Measurements from ENCODE around the gene ARHGAP45.
"Not testable (repeated sequence)": the region's sequence is repeated elsewhere in the genome, so short reads cannot be mapped to it uniquely, and the experiment has no call there.

The ARHGAP45 gene

GRCh38 chr19:1066748-1067340, at the start of gene ARHGAP45:
ARHGAP45 (plus strand) TSS chr19:1067167; CDS start chr19:1067406, 239 bp downstream.
- DNase-seq: peak; percentile 66 to 75

GRCh38 chr19:1017906-1018305, 49.1 kb upstream of the ARHGAP45 start:
- no peak for DNase-seq

- DNase-seq: no peak
Measured at GRCh38 chr19:1018393-1018792, 48.6 kb upstream of the ARHGAP45 start.

GRCh38 chr19:1018932-1019615, 47.9 kb upstream of the ARHGAP45 start:
- DNase-seq: no peak

GRCh38 chr19:1019616-1019961, 47.4 kb upstream of the ARHGAP45 start:
- no peak for DNase-seq

GRCh38 chr19:1019980-1020867, 46.7 kb upstream of the ARHGAP45 start:
- DNase-seq: peak in 1 of 2 experiments; percentile 39

- DNase-seq: peak; percentile 96 to 98
Measured at GRCh38 chr19:1020868-1021425, 46.0 kb upstream of the ARHGAP45 start, which contains the start of gene TMEM259. TMEM259 (minus strand) TSS chr19:1021123; CDS start chr19:1020996, 127 bp downstream.

GRCh38 chr19:1023883-1024188, 43.1 kb upstream of the ARHGAP45 start:
- DNase-seq: not testable (repeated sequence)

GRCh38 chr19:1025080-1025479, 41.9 kb upstream of the ARHGAP45 start:
- DNase-seq: not testable (repeated sequence)

GRCh38 chr19:1025960-1026782, 40.8 kb upstream of the ARHGAP45 start, which contains the start of gene CNN2:
CNN2 (plus strand) TSS chr19:1026608; CDS start chr19:1026662, 54 bp downstream.
- DNase-seq: peak in 1 of 2 experiments; percentile 40

- no peak for DNase-seq
Measured at GRCh38 chr19:1026783-1027649, 40.0 kb upstream of the ARHGAP45 start.

- DNase-seq: no peak
Measured at GRCh38 chr19:1027650-1028061, 39.3 kb upstream of the ARHGAP45 start.

- no peak for DNase-seq
Measured at GRCh38 chr19:1028062-1028926, 38.7 kb upstream of the ARHGAP45 start.

GRCh38 chr19:1032264-1032867, 34.6 kb upstream of the ARHGAP45 start:
- DNase-seq: no peak

- no peak for DNase-seq
Measured at GRCh38 chr19:1035998-1036621, 30.9 kb upstream of the ARHGAP45 start.

- no peak for DNase-seq
Measured at GRCh38 chr19:1037621-1038064, 29.3 kb upstream of the ARHGAP45 start.

- DNase-seq: no peak
Measured at GRCh38 chr19:1038978-1039645, 27.9 kb upstream of the ARHGAP45 start.

GRCh38 chr19:1039646-1040475, 27.1 kb upstream of the ARHGAP45 start, which contains the start of gene ABCA7:
ABCA7 (plus strand) TSS chr19:1040107; CDS start chr19:1041362, 1,255 bp downstream.
- DNase-seq: peak; percentile 100

Measured in activated CD4-positive, alpha-beta T cell treated with anti-CD3 and anti-CD28 coated beads, Interleukin-2, amount 50 U/mL, for 4 hours (primary cell).